Germinal center (tissue), 1 donor: ENCODE measurements around the gene RPL29.

ENCODE experiments used
- DNase-seq: peaks from one replicate; pipeline ENCODE4 v3.0.0; 2012; ENCODE audit warnings: mixed read lengths, low spot score

RPL29 gene

GRCh38 chr3:51963951-51964451, 31.7 kb downstream of the RPL29 start:
- DNase-seq: no peak

GRCh38 chr3:51962854-51963530, 32.7 kb downstream of the RPL29 start:
- no peak for DNase-seq

GRCh38 chr3:51961602-51962569, 33.8 kb downstream of the RPL29 start:
- DNase-seq: no peak

GRCh38 chr3:51961011-51961410, 34.7 kb downstream of the RPL29 start:
- no peak for DNase-seq

- DNase-seq: no peak
Measured at GRCh38 chr3:51960386-51960785, 35.3 kb downstream of the RPL29 start.

- no peak for DNase-seq
Measured at GRCh38 chr3:51959651-51960050, 36.0 kb downstream of the RPL29 start.

GRCh38 chr3:51958603-51959521, 36.8 kb downstream of the RPL29 start:
- DNase-seq: no peak

- DNase-seq: no peak
Measured at GRCh38 chr3:51957520-51958205, 38.0 kb downstream of the RPL29 start.

- DNase-seq: peak; percentile 59
Measured at GRCh38 chr3:51955893-51956770, 39.6 kb downstream of the RPL29 start.

GRCh38 chr3:51955175-51955892, 40.4 kb downstream of the RPL29 start, which contains the start of gene GPR62:
Gene GPR62 (plus strand): TSS chr3:51955381. CDS start chr3:51955653, 272 bp downstream.
- no peak for DNase-seq

- DNase-seq: no peak
Measured at GRCh38 chr3:51954713-51955112, 41.0 kb downstream of the RPL29 start.

- DNase-seq: no peak
Measured at GRCh38 chr3:51954105-51954504, 41.6 kb downstream of the RPL29 start.

- no peak for DNase-seq
Measured at GRCh38 chr3:51953445-51953844, 42.2 kb downstream of the RPL29 start.

- no peak for DNase-seq
Measured at GRCh38 chr3:51950899-51951298, 44.8 kb downstream of the RPL29 start.

- no peak for DNase-seq
Measured at GRCh38 chr3:51949121-51949520, 46.6 kb downstream of the RPL29 start.

- no peak for DNase-seq
Measured at GRCh38 chr3:51948016-51948580, 47.6 kb downstream of the RPL29 start.

- no peak for DNase-seq
Measured at GRCh38 chr3:51947215-51947900, 48.3 kb downstream of the RPL29 start.

- no peak for DNase-seq
Measured at GRCh38 chr3:51946796-51947195, 48.9 kb downstream of the RPL29 start.
